HG03045 (cell line): ENCODE results near the gene KCND3.
"Not testable (repeated sequence)": the region's sequence is repeated elsewhere in the genome, so short reads cannot be mapped to it uniquely, and the experiment has no call there.

Source experiments
- ATAC-seq: cut with Tn5 transposase; IDR thresholded peaks from one replicate; pipeline ENCODE4 v1.9.1; 2021; ENCODE audit warnings: mild to moderate bottlenecking, moderate library complexity; ENCODE audit not compliant: unreplicated experiment

Gene KCND3

GRCh38 chr1:111818546-111818945, 170.9 kb downstream of the KCND3 start:
- no peak for ATAC-seq

- no peak for ATAC-seq
Observed at GRCh38 chr1:111818081-111818480, 171.4 kb downstream of the KCND3 start.

GRCh38 chr1:111814642-111815041, 174.8 kb downstream of the KCND3 start:
- ATAC-seq, result no peak

GRCh38 chr1:111814305-111814628, 175.2 kb downstream of the KCND3 start:
- ATAC-seq, result no peak

GRCh38 chr1:111813440-111814304, 175.8 kb downstream of the KCND3 start:
- ATAC-seq, result no peak

GRCh38 chr1:111812306-111812705, 177.2 kb downstream of the KCND3 start:
- ATAC-seq, result no peak

GRCh38 chr1:111811891-111812290, 177.6 kb downstream of the KCND3 start:
- ATAC-seq, result no peak

- no peak for ATAC-seq
Observed at GRCh38 chr1:111805251-111805650, 184.2 kb downstream of the KCND3 start.

GRCh38 chr1:111804776-111805175, 184.7 kb downstream of the KCND3 start:
- ATAC-seq, result no peak

GRCh38 chr1:111803951-111804350, 185.5 kb downstream of the KCND3 start:
- ATAC-seq, result no peak

- no peak for ATAC-seq
Observed at GRCh38 chr1:111802984-111803383, 186.5 kb downstream of the KCND3 start.

- ATAC-seq, result no peak
Observed at GRCh38 chr1:111802110-111802509, 187.4 kb downstream of the KCND3 start.

GRCh38 chr1:111801071-111801850, 188.2 kb downstream of the KCND3 start:
- no peak for ATAC-seq

GRCh38 chr1:111799722-111800121, 189.7 kb downstream of the KCND3 start:
- not testable (repeated sequence) for ATAC-seq

- no peak for ATAC-seq
Observed at GRCh38 chr1:111798580-111798979, 190.9 kb downstream of the KCND3 start.

- ATAC-seq, result no peak
Observed at GRCh38 chr1:111795401-111795800, 194.1 kb downstream of the KCND3 start.

GRCh38 chr1:111793923-111794322, 195.5 kb downstream of the KCND3 start:
- ATAC-seq, result no peak

- ATAC-seq, result no peak
Observed at GRCh38 chr1:111792249-111792648, 197.2 kb downstream of the KCND3 start.

- no peak for ATAC-seq
Observed at GRCh38 chr1:111791776-111792175, 197.7 kb downstream of the KCND3 start.

- ATAC-seq, result no peak
Observed at GRCh38 chr1:111789666-111790316, 199.7 kb downstream of the KCND3 start.

- ATAC-seq, result no peak
Observed at GRCh38 chr1:111789142-111789541, 200.3 kb downstream of the KCND3 start.
